Measurements from ENCODE around the gene DLGAP1.
"Not testable (repeated sequence)": the region's sequence is repeated elsewhere in the genome, so short reads cannot be mapped to it uniquely, and the experiment has no call there.

DLGAP1 gene

GRCh38 chr18:3479978-3480509 lies 975.1 kb downstream of the DLGAP1 start:
- no peak for TF ChIP-seq ARNT (IDR thresholded peaks at IDR 0.05)
- no peak for TF ChIP-seq SUZ12 (IDR thresholded peaks at IDR 0.05)
- no peak for TF ChIP-seq ZNF384 (IDR thresholded peaks at IDR 0.05)
- TF ChIP-seq LEF1 (IDR thresholded peaks at IDR 0.05; ENCODE audit: borderline replicate concordance) = no peak
- TF ChIP-seq HDGF (IDR thresholded peaks at IDR 0.05; ENCODE audit: borderline replicate concordance) = no peak
- no peak for TF ChIP-seq SP1 (IDR thresholded peaks at IDR 0.05)
- no peak for TF ChIP-seq L3MBTL2 (conservative IDR thresholded peaks at IDR 0.05)
- CTCF ChIA-PET = no interaction called here

GRCh38 chr18:3478262-3478978 lies 976.7 kb downstream of the DLGAP1 start:
- CTCF ChIA-PET = no interaction called here
- no peak for DNase-seq (ENCODE audit: extremely low spot score)
- TF ChIP-seq PKNOX1 (IDR thresholded peaks at IDR 0.05) (no peak), ARNT (IDR thresholded peaks at IDR 0.05) (no peak), L3MBTL2 (conservative IDR thresholded peaks at IDR 0.05) (no peak), SP1 (IDR thresholded peaks at IDR 0.05) (no peak), BHLHE40 (IDR thresholded peaks at IDR 0.05; ENCODE audit: borderline replicate concordance) (no peak), HDGF (IDR thresholded peaks at IDR 0.05; ENCODE audit: borderline replicate concordance) (no peak), SUZ12 (IDR thresholded peaks at IDR 0.05) (no peak), CTBP1 (IDR thresholded peaks at IDR 0.05; ENCODE audit: borderline replicate concordance) (no peak), NFRKB (IDR thresholded peaks at IDR 0.05) (no peak), LEF1 (IDR thresholded peaks at IDR 0.05; ENCODE audit: borderline replicate concordance) (no peak), TARDBP (IDR thresholded peaks at IDR 0.05) (no peak), FOXM1 (IDR thresholded peaks at IDR 0.05; ENCODE audit: borderline replicate concordance) (no peak)
- POLR2A ChIA-PET = no interaction called here

More at GRCh38 chr18:3479978-3480509, 975.1 kb downstream of the DLGAP1 start:
- POLR2A ChIA-PET = no interaction called here
- no peak for DNase-seq (ENCODE audit: extremely low spot score)

- TF ChIP-seq NFRKB (IDR thresholded peaks at IDR 0.05) (no peak), ARNT (IDR thresholded peaks at IDR 0.05) (no peak), SUZ12 (IDR thresholded peaks at IDR 0.05) (no peak), LEF1 (IDR thresholded peaks at IDR 0.05; ENCODE audit: borderline replicate concordance) (no peak), HDGF (IDR thresholded peaks at IDR 0.05; ENCODE audit: borderline replicate concordance) (no peak), PKNOX1 (IDR thresholded peaks at IDR 0.05) (no peak), SP1 (IDR thresholded peaks at IDR 0.05) (no peak), BHLHE40 (IDR thresholded peaks at IDR 0.05; ENCODE audit: borderline replicate concordance) (no peak), FOXM1 (IDR thresholded peaks at IDR 0.05; ENCODE audit: borderline replicate concordance) (no peak), ZNF384 (IDR thresholded peaks at IDR 0.05) (no peak), L3MBTL2 (conservative IDR thresholded peaks at IDR 0.05) (no peak), CTBP1 (IDR thresholded peaks at IDR 0.05; ENCODE audit: borderline replicate concordance) (no peak), FOXA1 (IDR thresholded peaks at IDR 0.05) (no peak), ELF4 (IDR thresholded peaks at IDR 0.05) (no peak), FOXK2 (IDR thresholded peaks at IDR 0.05) (no peak), TARDBP (IDR thresholded peaks at IDR 0.05) (no peak)
- no peak for DNase-seq (ENCODE audit: extremely low spot score)
- ChIA-PET POLR2A (no interaction called here), CTCF (interaction anchor here (1.1 kb wide), 1 partner anchor 18 kb away, joined by 3 read pairs; no protein-coding TSS in a partner anchor)
Measured at GRCh38 chr18:3472681-3473544, 982.2 kb downstream of the DLGAP1 start.

GRCh38 chr18:3472121-3472520 lies 983.0 kb downstream of the DLGAP1 start:
- POLR2A ChIA-PET; CTCF ChIA-PET; DNase-seq (ENCODE audit: extremely low spot score): not testable (repeated sequence)

GRCh38 chr18:3471141-3471648 lies 983.9 kb downstream of the DLGAP1 start:
- CTCF ChIA-PET = no interaction called here
- no peak for DNase-seq (ENCODE audit: extremely low spot score)
- POLR2A ChIA-PET = no interaction called here
- TF ChIP-seq HDGF (IDR thresholded peaks at IDR 0.05; ENCODE audit: borderline replicate concordance) = no peak
- TF ChIP-seq FOXA1 (IDR thresholded peaks at IDR 0.05) = no peak
- no peak for TF ChIP-seq ELF4 (IDR thresholded peaks at IDR 0.05)
- TF ChIP-seq NFRKB (IDR thresholded peaks at IDR 0.05) = no peak
- no peak for TF ChIP-seq SP1 (IDR thresholded peaks at IDR 0.05)
- no peak for TF ChIP-seq FOXM1 (IDR thresholded peaks at IDR 0.05; ENCODE audit: borderline replicate concordance)
- TF ChIP-seq ARNT (IDR thresholded peaks at IDR 0.05) = no peak
- no peak for TF ChIP-seq SUZ12 (IDR thresholded peaks at IDR 0.05)
- TF ChIP-seq L3MBTL2 (conservative IDR thresholded peaks at IDR 0.05) = no peak

GRCh38 chr18:3468833-3469232 lies 986.3 kb downstream of the DLGAP1 start:
- ChIA-PET POLR2A (no interaction called here), CTCF (no interaction called here)
- TF ChIP-seq TARDBP (IDR thresholded peaks at IDR 0.05) (no peak), L3MBTL2 (conservative IDR thresholded peaks at IDR 0.05) (no peak), ELF4 (IDR thresholded peaks at IDR 0.05) (no peak), BHLHE40 (IDR thresholded peaks at IDR 0.05; ENCODE audit: borderline replicate concordance) (no peak), SUZ12 (IDR thresholded peaks at IDR 0.05) (no peak), SP1 (IDR thresholded peaks at IDR 0.05) (no peak), ARNT (IDR thresholded peaks at IDR 0.05) (no peak), FOXA1 (IDR thresholded peaks at IDR 0.05) (no peak), FOXK2 (IDR thresholded peaks at IDR 0.05) (no peak), CTBP1 (IDR thresholded peaks at IDR 0.05; ENCODE audit: borderline replicate concordance) (no peak), FOXM1 (IDR thresholded peaks at IDR 0.05; ENCODE audit: borderline replicate concordance) (no peak), PKNOX1 (IDR thresholded peaks at IDR 0.05) (no peak), HDGF (IDR thresholded peaks at IDR 0.05; ENCODE audit: borderline replicate concordance) (no peak), LEF1 (IDR thresholded peaks at IDR 0.05; ENCODE audit: borderline replicate concordance) (no peak), ZNF384 (IDR thresholded peaks at IDR 0.05) (no peak), NFRKB (IDR thresholded peaks at IDR 0.05) (no peak)
- no peak for DNase-seq (ENCODE audit: extremely low spot score)
